Stimulated activated naive CD4-positive, alpha-beta T cell (primary cell): ENCODE data around the gene PAGR1.
"Not testable (repeated sequence)": the region's sequence is repeated elsewhere in the genome, so short reads cannot be mapped to it uniquely, and the experiment has no call there.

Experiments used
- DNase-seq, 6 experiments: peaks; one replicate each; lab custom pipeline; 2025; lab: John Stamatoyannopoulos, UW

PAGR1 gene

DNA sequence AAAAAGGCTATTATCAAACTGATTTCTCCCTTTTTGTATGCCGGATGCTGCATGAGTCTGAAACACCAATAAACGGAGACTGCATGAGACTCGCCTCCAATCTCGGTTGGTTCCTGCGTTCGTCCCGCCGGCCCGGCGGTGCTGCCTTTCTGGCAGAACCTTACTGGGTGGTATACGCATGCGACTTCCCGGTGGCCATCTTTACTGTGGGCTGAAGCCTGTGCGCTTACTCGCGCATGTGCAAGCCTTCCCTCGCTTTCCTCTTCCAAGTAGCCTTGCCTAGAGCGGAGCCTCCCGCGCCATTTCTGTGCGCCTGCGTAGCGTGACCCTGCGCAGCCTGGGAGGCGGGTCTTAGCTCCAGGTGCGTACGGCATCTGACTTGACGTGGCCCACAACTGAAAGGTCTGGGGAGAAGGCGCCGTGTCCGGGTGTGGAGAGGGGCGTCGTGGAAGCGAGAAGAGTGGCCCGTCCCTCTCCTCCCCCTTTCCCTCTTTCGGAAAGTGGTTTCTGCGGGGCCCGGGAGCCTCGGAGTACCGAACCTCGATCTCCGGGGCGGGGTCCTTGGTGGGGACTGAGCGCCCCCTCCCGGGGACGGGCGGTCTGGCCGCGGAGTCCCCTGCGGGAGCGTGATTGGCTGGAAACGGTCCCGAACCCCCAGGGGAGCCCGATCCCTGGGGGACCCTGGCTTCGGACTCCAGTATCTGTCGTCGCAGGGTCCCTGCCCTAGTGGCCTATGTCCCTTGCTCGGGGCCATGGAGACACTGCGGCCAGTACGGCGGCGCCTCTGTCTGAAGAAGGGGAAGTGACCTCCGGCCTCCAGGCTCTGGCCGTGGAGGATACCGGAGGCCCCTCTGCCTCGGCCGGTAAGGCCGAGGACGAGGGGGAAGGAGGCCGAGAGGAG lies at the start of gene PAGR1:
Gene PAGR1 (plus strand): TSS at position 360 of the 901 bp plus-strand sequence. CDS start 374 bp downstream, at position 734.
- peak; percentile 98 to 99 (median 99) for DNase-seq

DNA sequence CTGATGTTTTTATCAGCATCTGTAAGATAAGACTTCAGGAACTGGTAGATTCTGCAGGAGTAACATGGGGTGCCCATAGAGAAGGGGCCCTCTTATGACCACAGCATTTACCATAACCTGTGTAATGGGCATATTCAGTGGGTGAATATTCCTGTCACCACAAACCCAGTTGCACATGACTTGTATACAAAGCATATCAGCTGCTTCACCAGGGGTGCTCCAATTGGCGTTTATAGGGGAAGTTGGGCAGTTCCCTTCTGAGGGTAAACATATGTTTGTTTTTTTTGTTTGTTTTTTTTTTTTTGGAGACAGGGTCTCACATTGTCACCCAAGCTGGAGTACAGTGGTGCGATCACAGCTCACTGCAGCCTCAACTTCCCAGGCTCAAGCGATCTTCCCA lies 49.4 kb upstream of the PAGR1 start:
- no peak for DNase-seq

DNA sequence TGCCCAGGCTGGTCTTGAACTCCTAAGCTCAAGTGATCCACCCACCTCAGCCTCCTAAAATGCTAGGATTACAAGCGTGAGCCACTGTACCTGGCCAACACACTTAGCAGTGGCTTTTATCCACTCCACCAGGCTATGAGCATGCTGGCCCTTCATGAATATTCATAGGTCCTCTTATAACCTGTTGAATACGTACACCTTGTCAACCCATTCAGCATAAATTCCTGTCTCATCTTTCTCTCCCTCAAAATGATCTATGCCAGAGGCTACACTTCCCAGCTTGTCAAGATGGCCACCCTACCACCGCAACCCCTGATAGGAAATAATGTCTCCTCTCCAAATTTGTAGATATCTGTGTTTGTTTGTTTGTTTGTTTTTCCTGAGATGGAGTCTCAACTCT lies 48.9 kb upstream of the PAGR1 start:
- DNase-seq = no peak

DNA sequence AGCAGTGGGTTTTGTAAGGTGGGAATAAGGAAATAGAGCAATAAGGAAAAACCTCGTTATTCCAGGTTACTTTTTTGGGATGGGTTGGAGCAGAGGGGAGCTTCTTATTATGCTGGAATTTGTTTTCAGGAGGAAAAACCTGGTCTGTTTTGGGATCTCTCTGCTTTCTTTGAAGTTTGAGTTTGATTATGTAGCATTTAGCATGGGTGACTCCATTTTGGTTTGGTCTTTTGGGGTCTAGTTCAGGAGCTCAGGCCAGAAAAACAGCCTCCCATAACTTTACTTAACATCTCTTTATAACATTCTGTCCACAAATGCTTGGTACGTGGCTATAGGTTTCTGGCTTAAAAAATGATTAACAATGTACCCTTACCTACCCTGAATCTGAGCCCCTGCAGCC lies 46.4 kb upstream of the PAGR1 start:
- DNase-seq = no peak

DNA sequence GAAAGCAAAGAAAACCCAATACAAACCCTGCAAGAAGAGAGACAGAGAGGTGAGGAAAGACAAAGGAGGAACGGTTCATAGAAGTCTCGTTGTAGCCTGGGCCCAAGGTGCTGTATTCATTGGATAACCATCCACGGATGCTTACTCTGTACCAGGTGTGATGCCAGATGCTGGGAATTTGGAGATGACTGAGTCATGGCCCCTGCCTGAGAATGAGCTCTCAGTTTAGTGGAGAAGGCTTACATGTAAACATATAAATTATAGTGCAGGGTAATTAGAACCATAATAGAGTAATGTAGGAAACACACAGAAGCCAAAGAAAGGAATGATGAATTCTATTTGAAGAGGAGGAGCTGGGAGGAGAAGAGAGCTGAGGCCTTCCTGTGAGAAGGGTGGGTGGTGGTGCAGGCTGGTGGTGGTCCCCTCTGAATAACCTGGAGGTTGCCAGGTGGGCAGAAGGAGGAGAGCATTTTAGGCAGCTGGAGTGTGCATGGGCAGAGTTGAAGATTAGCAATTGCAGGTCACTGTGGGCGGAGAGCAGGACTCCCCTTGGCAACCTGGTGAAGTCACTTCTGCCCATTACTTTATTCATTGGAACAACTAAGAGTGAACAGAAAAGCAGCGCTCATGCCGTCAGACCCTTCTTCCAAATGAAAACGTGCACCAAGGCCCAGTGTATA lies 45.6 kb upstream of the PAGR1 start:
- no peak for DNase-seq

DNA sequence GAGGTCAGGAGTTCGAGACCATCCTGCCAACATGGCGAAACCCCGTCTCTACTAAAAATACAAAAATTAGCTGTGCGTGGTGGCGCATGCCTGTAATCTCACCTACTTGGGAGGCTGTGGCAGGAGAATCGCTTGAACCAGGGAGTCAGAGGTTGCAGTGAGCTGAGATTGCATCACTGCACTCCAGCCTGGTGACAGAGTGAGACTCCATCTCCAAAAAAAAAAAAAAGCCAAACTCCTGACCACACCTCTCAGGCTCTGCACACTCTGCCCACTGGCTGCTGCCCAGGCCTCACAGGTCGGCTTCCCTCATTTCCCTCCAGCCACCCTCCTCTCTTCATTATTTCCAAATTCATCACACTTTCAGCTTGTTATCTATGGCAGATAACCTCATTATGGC lies 43.6 kb upstream of the PAGR1 start:
- DNase-seq = not testable (repeated sequence)

DNA sequence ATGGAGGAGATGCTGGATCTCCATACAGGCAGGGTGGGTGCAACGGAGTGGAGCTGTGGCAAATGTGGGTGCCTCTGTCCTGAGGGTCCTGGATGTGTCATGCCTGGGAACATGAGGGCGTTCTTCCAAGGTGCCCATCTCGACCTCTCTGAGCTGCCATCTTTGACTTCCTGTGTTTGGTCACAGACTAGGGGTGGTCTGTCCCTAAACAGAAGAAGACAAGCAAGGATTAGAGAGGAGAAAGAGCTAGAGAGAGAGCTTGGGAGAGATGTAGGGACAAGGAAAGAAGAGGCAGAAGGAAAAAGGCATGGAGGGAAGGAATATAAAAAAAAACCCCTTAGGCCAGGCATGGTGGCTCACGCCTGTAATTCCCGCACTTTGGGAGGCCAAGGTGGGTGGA lies 41.2 kb upstream of the PAGR1 start:
- no peak for DNase-seq

DNA sequence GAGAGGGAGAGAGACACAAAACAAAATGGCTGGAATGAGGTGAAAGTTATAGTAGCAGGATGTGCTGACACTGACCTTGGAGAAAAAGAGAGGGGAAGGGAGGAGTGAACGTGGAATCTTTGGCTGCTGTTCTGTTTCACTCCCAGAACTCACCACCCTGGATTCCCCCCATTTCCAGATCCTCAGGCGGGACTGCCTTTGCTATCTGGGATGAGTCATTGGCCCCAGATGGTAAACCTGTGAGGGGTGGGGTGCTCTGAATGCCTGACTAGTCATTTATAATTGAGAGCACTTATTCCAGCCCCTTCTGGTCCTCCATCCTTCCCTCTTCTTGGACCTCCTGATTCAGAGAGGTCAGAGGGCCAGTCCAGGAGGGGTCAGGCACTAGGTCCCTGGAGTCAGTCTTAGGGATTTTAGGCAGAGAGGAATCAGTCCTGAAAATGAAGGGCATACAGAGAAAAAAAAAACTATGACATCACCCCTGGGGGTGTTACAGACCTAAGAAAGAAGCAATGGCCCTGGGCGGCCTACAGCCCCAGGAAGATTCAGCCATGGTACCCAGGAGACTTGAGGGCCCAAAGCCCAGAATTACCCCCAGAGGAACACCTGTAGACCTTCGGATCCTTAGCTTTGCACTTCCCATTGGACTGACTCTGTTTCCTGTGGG lies 40.1 kb upstream of the PAGR1 start:
- DNase-seq = no peak

DNA sequence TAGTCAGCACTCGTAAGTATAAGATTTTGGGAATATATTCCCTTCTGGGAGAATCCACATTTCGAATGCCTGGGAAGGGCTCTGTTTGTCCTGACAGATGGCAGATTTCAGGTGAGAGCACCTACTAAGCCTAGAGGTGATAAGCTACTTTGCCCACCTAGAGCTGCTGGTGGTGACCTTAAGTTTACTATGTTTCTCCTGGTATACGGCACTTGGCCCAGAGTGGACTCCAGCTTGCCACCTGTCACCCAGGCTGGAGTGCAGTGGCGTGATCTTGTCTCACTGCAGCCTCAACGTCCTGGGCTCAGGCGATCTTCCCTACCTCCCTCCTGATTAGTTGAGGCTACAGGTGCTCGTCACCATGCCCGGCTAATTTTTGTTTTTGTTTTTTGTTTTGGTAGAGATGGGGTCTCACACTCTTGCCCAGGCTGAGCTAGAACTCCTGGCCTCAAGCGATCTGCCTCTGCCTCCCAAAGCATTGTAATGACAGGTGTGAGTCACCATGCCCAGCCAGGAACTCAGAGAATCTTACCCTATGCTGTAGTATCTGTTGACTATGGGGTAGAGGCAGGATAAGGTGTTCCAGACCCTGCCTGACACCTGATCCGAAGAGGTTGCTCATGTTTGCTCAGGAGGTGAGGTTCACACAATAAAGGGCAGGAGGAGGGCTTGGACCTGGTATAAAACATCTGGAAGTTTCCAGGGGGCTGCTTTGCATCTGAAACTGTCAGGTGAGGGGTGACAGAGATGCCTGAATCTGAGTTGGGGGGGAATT lies 38.2 kb upstream of the PAGR1 start, which contains the start of gene ZG16:
Gene ZG16 (plus strand): TSS at position 681 of the 775 bp plus-strand sequence. CDS start 1,011 bp downstream, outside the sequence.
- DNase-seq = no peak

DNA sequence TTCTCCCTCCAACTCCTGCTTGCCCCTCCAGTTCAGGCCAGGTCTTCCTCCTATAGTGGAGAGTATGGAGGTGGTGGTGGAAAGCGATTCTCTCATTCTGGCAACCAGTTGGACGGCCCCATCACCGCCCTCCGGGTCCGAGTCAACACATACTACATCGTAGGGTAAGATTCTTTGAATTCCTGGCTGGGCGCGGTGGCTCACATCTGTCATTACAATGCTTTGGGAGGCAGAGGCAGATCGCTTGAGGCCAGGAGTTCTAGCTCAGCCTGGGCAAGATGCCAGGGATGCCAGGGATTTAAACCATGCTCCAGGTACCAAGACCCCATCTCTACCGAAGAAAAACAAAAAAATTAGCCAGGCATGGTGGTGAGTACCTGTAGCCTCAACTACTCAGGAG lies 36.5 kb upstream of the PAGR1 start:
- DNase-seq = no peak

DNA sequence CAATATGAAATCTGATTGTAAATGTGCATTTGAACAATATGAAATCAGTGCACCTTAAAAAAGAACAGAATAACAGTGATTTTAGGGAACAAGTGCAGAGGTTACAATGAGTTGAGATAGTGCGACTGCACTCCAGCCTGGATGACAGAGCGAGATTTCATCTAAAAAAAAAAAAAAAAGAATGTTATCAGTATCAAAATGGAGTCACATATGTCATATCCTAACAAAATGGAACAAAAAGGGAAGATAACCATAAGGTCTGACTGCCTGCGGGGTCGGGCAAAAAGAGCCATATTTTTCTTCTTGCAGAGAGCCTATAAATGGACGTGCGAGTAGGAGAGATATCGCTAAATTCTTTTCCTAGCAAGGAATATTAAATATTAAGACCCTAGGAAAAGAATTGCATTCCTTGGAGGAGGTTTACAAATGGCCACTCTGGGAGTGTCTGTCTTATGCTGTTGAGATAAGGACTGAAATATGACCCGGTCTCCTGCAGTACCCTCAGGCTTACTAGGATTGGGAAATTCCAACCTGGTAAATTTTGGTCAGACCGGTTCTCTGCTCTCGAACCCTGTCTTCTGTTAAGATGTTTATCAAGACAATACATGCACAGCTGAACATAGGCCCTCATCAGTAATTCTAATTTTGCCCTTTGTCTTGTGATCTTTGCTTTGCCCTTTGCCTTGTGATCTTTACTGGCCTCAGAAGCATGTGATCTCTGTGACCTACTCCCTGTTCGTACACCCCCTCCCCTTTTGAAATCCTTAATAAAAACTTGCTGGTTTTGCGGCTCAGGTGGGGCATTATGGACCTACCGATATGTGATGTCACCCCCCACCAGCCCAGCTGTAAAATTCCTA lies 32.6 kb upstream of the PAGR1 start:
- DNase-seq = not testable (repeated sequence)

DNA sequence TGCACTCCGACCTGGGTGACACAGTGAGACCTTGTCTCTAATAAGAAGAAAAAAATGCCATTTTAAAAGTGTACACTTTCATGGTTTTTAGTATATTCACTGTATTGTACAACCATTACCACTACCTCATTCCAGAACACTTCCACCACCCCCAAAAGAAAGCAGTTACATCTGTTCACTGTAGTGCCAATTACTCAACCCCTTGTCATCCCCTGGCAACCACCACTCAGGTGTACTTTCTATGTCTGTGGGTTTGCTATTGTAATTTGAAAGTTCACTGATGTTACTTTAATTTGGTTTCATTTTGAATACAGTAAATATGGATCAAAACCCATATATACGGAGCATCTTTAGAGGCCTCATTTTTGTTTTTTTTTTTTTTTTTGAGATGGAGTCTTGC lies 31.8 kb upstream of the PAGR1 start:
- peak in 3 of 6 experiments; percentile 19 to 46 (median 21) for DNase-seq

DNA sequence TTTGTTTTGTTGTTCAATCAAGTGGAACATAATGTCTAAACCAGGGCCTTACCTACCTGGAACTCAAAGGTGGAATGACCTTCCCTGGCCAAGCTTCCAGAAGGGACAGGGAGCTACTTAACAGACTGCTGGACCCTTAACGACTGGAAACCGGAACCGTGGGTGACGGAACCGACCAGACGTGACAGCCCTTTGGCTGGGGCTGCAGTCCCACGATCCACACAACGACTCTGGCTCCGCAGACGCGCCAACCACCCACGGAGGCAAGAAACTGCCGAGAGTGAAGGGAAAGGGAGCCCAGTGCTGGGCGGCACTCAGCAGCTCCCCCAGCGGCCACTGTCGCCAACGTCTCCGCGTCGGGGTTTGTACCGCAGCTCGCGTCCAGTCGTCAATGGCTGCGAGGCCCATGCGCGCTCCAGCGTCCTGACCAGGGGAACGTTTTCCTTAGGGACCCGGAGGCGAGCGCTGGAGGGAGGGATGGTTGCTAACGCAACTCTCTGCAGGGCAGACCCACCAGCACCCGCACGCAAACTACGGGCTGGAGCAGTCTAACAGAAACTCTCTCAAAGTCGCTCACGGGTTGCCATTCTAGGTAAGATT lies 31.0 kb upstream of the PAGR1 start:
- peak; percentile 42 to 71 (median 62) for DNase-seq

DNA sequence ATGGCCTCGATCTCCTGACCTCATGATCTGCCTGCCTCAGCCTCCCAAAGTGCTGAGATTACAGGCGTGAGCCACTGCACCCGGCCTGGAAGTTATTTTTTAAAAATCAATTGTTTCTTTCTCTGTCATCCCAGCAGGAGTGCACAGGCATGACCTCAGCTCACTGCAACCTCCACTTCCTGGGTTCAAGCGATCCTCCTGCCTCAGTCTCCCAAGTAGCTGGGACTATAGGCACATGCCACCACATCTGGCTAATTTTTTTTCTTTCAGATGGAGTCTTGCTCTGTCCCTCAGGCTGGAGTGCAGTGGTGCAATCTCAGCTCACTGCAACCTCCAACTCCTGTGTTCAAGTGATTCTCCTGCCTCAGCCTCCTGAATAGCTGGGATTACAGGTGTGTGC lies 28.8 kb upstream of the PAGR1 start:
- DNase-seq = not testable (repeated sequence)

DNA sequence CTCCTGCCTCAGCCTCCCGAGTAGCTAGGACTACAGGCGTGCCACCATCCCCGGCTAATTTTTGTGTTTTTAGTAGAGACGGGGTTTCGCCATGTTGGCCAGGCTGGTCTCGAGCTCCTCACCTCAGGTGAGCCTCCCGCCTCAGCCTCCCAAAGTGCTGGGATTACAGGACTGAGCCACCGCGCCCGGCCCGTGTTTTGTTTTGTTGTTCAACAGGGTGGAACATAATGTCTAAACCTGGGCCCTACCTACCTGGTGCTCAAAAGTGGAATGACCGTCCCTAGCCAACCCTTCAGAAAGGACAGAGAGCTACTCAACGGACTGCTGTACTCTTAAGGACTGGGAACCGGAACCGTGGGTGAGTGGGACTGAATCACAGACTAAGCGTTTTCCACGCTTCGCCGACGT lies 26.2 kb upstream of the PAGR1 start:
- no peak for DNase-seq

DNA sequence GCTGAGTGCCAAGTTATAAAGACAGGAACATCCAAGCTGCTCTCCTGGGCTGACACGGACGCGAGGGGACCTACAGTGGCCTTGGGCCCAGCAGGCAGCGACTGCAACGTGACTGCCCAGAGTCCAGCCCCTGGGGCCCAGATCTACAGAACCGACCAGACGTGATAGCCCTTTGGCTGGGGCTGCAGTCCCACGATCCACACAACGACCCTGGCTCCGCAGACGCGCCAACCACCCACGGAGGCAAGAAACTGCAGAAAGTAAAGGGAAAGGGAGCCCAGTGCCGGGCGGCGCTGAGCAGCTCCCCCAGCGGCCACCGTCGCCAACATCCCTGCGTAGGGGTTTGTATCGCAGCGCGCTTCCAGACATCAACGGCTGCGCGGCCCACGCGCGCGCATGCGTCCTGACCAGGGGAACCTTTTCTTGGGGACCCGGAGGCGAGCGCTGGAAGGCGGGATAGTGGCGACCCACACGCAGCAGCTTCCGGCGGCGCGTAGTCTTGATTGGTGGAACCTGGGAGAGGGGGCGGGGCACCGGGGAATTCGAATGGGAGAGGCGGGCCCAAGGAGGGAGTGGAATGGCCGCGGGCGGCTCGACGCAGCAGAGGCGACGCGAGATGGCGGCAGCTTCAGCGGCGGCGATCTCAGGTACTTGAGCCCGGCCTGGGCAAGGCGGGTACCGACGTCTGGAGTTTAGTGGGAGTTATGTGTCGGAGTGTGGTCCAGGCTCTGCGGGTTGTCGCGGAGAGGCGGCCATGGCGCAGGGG lies 25.6 kb upstream of the PAGR1 start, which contains the start of gene KIF22:
Gene KIF22 (plus strand): TSS at position 569 of the 766 bp plus-strand sequence. CDS start 9 bp downstream, at position 578.
- peak; percentile 98 to 100 (median 99) for DNase-seq

DNA sequence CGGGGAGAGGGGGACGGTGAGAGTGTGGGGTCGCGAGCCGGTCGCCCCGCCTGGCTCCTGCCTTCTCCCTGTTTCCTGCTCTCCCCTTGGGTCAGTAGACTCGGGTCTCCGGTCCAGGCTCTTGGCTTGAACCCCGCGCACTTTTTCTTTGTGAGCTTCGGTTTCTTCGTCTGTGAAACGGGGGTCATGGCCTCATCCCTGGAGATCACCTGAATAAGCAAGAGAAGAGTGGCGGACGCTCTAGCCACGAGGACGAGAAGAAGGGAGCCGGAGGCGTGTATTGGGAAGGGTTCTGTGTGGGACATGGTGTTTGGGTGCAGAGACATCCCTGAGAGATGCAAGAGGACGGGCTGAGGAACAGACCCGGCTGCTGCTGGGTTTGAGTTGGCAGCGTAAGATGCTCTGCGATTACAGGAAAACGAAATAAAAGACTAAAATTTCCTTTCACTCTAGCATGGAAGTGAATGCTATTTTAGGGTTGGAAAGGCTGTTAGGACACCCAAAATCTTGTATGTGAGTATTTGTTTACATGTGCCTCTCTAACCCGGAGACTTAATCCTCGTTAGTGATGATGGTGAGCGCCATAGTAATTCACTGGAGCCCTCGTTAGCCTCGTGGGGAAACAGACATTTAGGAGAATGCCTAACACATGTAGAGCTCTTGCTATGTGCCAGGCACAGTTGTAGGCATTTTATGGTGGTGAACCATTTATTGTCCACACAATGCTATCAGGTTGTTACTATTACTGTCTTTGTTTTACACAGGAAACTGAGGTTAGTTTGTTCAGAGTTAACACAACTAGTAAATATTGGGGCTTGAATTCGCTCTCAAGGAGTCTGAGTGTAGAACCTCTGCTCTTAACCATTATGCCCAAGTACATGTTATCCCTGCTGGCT lies 24.8 kb upstream of the PAGR1 start:
- DNase-seq = no peak
